ENCODE measurements around the gene EFTUD2.

- TF ChIP-seq CTCF (IDR thresholded peaks at IDR 0.05) (no peak), POLR2A (IDR thresholded peaks at IDR 0.05) (no peak)
These were observed 11.0 kb downstream of the EFTUD2 start for GRCh38 chr17:44887971-44888954.
